ENCODE measurements around the gene FAM81B. TPM values are rescaled to one million over a fixed set of nuclear protein-coding genes. Genes with fewer than 3 reads are reported as not detected.

Gene FAM81B
- polyA plus RNA-seq, 1 of the 3 experiments (the other 2 are of a cell fraction): 0.21 TPM

GRCh38 chr5:95380103-95380628 is 11.0 kb upstream of the FAM81B start:
- no peaks in the 10 kb centered on the region for H3K9me2 ChIP-seq
- CTCF ChIA-PET: no interaction called here
- 39% methylated on average over 5 of the region's 5 CpGs for WGBS (ENCODE audit: low lambda C conversion rate)
- no peaks in the 10 kb centered on the region for H3K4me1 ChIP-seq (ENCODE audit: control insufficient read depth in 1 of 2, insufficient read depth in 2 of 2, low read depth in 1 of 2, low read length in 1 of 2)
- no peaks in the 10 kb centered on the region for H4K20me1 ChIP-seq (ENCODE audit: insufficient read depth)
- H3K9me3 ChIP-seq: no peaks in the 10 kb centered on the region
- POLR2A ChIA-PET: no interaction called here
- no peaks in the 10 kb centered on the region for H3K27me3 ChIP-seq (ENCODE audit: insufficient read depth)
- no peak overlapping the region for H3K27ac ChIP-seq (ENCODE audit: low read depth in 2 of 2, low read length in 1 of 2)
- H3K9ac ChIP-seq: no peak overlapping the region
- no peak overlapping the region for H2AFZ ChIP-seq (ENCODE audit: low read depth)
- TF ChIP-seq FOSL2 (IDR thresholded peaks at IDR 0.05; ENCODE audit: borderline replicate concordance, low read depth) (no peak), PBX3 (IDR thresholded peaks at IDR 0.05) (no peak), CHD2 (IDR thresholded peaks at IDR 0.05; ENCODE audit: low read length, partially characterized antibody) (no peak), EZH2phosphoT487 (IDR thresholded peaks at IDR 0.05; ENCODE audit: borderline replicate concordance, low read depth) (no peak), USF1 (IDR thresholded peaks at IDR 0.05; ENCODE audit: borderline replicate concordance, low read depth) (no peak)
- DNase-seq: no peak
- H3F3A ChIP-seq (replicated peaks; ENCODE audit: insufficient read depth): no peaks in the 10 kb centered on the region
- H3K36me3 ChIP-seq (replicated peaks in 1 of 2; ENCODE audit: control insufficient read depth in 1 of 2, insufficient read depth in 2 of 2, low read length in 1 of 2): no peaks in the 10 kb centered on the region
- no peak overlapping the region for H3K4me2 ChIP-seq
- H3K4me3 ChIP-seq (ENCODE audit: low read depth in 2 of 2, low read length in 1 of 2): no peak overlapping the region
- H3K79me2 ChIP-seq (ENCODE audit: insufficient read depth): no peaks in the 10 kb centered on the region

GRCh38 chr5:95382801-95383200 is 8.4 kb upstream of the FAM81B start:
- H3K4me3 ChIP-seq (ENCODE audit: low read depth in 2 of 2, low read length in 1 of 2): no peak overlapping the region
- H3K27me3 ChIP-seq (ENCODE audit: insufficient read depth): no peaks in the 10 kb centered on the region
- DNase-seq: no peak
- H4K20me1 ChIP-seq (ENCODE audit: insufficient read depth): no peaks in the 10 kb centered on the region
- H3K9me3 ChIP-seq: no peaks in the 10 kb centered on the region
- H3K36me3 ChIP-seq (replicated peaks in 1 of 2; ENCODE audit: control insufficient read depth in 1 of 2, insufficient read depth in 2 of 2, low read length in 1 of 2): no peaks in the 10 kb centered on the region
- H3F3A ChIP-seq (replicated peaks; ENCODE audit: insufficient read depth): no peaks in the 10 kb centered on the region
- no peaks in the 10 kb centered on the region for H3K4me1 ChIP-seq (ENCODE audit: control insufficient read depth in 1 of 2, insufficient read depth in 2 of 2, low read depth in 1 of 2, low read length in 1 of 2)
- H3K27ac ChIP-seq (ENCODE audit: low read depth in 2 of 2, low read length in 1 of 2): no peak overlapping the region
- H3K79me2 ChIP-seq (ENCODE audit: insufficient read depth): no peaks in the 10 kb centered on the region
- CTCF ChIA-PET: no interaction called here
- no peak overlapping the region for H3K9ac ChIP-seq
- H3K4me2 ChIP-seq: no peak overlapping the region
- no peaks in the 10 kb centered on the region for H3K9me2 ChIP-seq
- 27% methylated on average over 4 of the region's 4 CpGs for WGBS (ENCODE audit: low lambda C conversion rate)
- no peak for TF ChIP-seq EZH2phosphoT487 (IDR thresholded peaks at IDR 0.05; ENCODE audit: borderline replicate concordance, low read depth)
- no peak for TF ChIP-seq TEAD4 (IDR thresholded peaks at IDR 0.05; ENCODE audit: borderline replicate concordance, insufficient read depth)
- no peak for TF ChIP-seq GABPA (IDR thresholded peaks at IDR 0.05; ENCODE audit: low read depth)
- TF ChIP-seq TAF1 (IDR thresholded peaks at IDR 0.05; ENCODE audit: borderline replicate concordance, low read depth, low read length): no peak
- TF ChIP-seq PBX3 (IDR thresholded peaks at IDR 0.05): no peak
- TF ChIP-seq FOXJ3 (CRISPR knock-in tag; IDR thresholded peaks at IDR 0.05): no peak
- no peak for TF ChIP-seq TCF12 (IDR thresholded peaks at IDR 0.05)
- no peak for TF ChIP-seq MAX (IDR thresholded peaks at IDR 0.05; ENCODE audit: low read depth)
- no peak for TF ChIP-seq FOSL2 (IDR thresholded peaks at IDR 0.05; ENCODE audit: borderline replicate concordance, low read depth)
- no peak for TF ChIP-seq ZBTB33 (IDR thresholded peaks at IDR 0.05; ENCODE audit: borderline replicate concordance, low read depth)
- POLR2A ChIA-PET: no interaction called here
- H2AFZ ChIP-seq (ENCODE audit: low read depth): no peak overlapping the region

Data from SK-N-SH (cell line).